Ishikawa (cell line): Measurements from ENCODE around the gene FXYD7.

Experiments
- CEBPB ChIP-seq: IDR thresholded peaks from 2 replicates; pipeline ENCODE4 v1.6.1; 2012
- FOXM1 ChIP-seq: IDR thresholded peaks from 2 replicates; pipeline ENCODE4 v1.6.1; 2012; ENCODE audit warnings: low read depth, borderline replicate concordance
- MAX ChIP-seq: IDR thresholded peaks from 2 replicates; pipeline ENCODE4 v1.6.1; 2012
- NFIC ChIP-seq: IDR thresholded peaks from 2 replicates; pipeline ENCODE4 v1.6.1; 2012
- REST ChIP-seq: IDR thresholded peaks from 2 replicates; pipeline ENCODE4 v1.6.1; 2012; ENCODE audit warnings: low read depth, mild to moderate bottlenecking
- TCF12 ChIP-seq: IDR thresholded peaks from 2 replicates; pipeline ENCODE4 v1.6.1; 2012; ENCODE audit warnings: low read depth
- YY1 ChIP-seq: IDR thresholded peaks from 2 replicates; pipeline ENCODE4 v1.6.1; 2012; ENCODE audit warnings: low read depth

- TF ChIP-seq MAX = no peak
- TF ChIP-seq CEBPB = no peak
- no peak for TF ChIP-seq FOXM1
- TF ChIP-seq NFIC = peak; percentile 34; the same call in 1 of the 2 replicates
- TF ChIP-seq REST = no peak
- TF ChIP-seq TCF12 = no peak
- TF ChIP-seq YY1 = no peak
Observed at GRCh38 chr19:35168196-35168595, 25.1 kb downstream of the FXYD7 start.
